Activated CD8-positive, alpha-beta memory T cell treated with anti-CD3 and anti-CD28 coated beads, Interleukin-2, amount 50 U/mL, for 1 hour (primary cell): ENCODE data around the gene MVD.
A peak's percentile ranks its signal among the peaks of the same experiment; 100 is the strongest.
"Not testable (repeated sequence)": the region's sequence is repeated elsewhere in the genome, so short reads cannot be mapped to it uniquely, and the experiment has no call there.

ENCODE experiments used
- DNase-seq: peaks from one replicate; pipeline ENCODE4 v3.0.0-alpha.2; 2020; ENCODE audit errors: extremely low read depth

The MVD gene

GRCh38 chr16:88624977-88625576 is 37.8 kb downstream of the MVD start:
- DNase-seq: no peak

- no peak for DNase-seq
Observed at GRCh38 chr16:88624481-88624880, 38.4 kb downstream of the MVD start.

- DNase-seq: no peak
Observed at GRCh38 chr16:88623858-88624257, 39.0 kb downstream of the MVD start.

GRCh38 chr16:88622866-88623265 is 40.0 kb downstream of the MVD start:
- DNase-seq: no peak

GRCh38 chr16:88622125-88622524 is 40.8 kb downstream of the MVD start:
- no peak for DNase-seq

GRCh38 chr16:88619859-88620815 is 42.8 kb downstream of the MVD start:
- DNase-seq: peak; percentile 81

GRCh38 chr16:88618956-88619667 is 43.8 kb downstream of the MVD start:
- no peak for DNase-seq

GRCh38 chr16:88618182-88618955 is 44.5 kb downstream of the MVD start:
- no peak for DNase-seq

- no peak for DNase-seq
Observed at GRCh38 chr16:88617268-88618031, 45.4 kb downstream of the MVD start.

- DNase-seq: no peak
Observed at GRCh38 chr16:88616736-88617135, 46.2 kb downstream of the MVD start.

- DNase-seq: no peak
Observed at GRCh38 chr16:88616320-88616719, 46.6 kb downstream of the MVD start.

- no peak for DNase-seq
Observed at GRCh38 chr16:88614818-88615580, 47.9 kb downstream of the MVD start.

- no peak for DNase-seq
Observed at GRCh38 chr16:88613911-88614817, 48.7 kb downstream of the MVD start.

GRCh38 chr16:88613293-88613692 is 49.6 kb downstream of the MVD start:
- DNase-seq: no peak

- no peak for DNase-seq
Observed at GRCh38 chr16:88610909-88611812, 51.7 kb downstream of the MVD start.

- DNase-seq: no peak
Observed at GRCh38 chr16:88610080-88610479, 52.8 kb downstream of the MVD start.

- not testable (repeated sequence) for DNase-seq
Observed at GRCh38 chr16:88609426-88609825, 53.5 kb downstream of the MVD start.

- DNase-seq: no peak
Observed at GRCh38 chr16:88608076-88608475, 54.8 kb downstream of the MVD start.
